ENCODE results near the gene G6PD. TPM values are rescaled to one million over a fixed set of nuclear protein-coding genes. Genes with fewer than 3 reads are reported as not detected.

The G6PD gene
- total and polyA plus RNA-seq, 2 of the 8 experiments (the other 6 are each of a cell fraction or from before 2014, with no cell fraction given), result 47.3 to 55.1 TPM

GRCh38 chrX:154507673-154508383 is 38.8 kb downstream of the G6PD start (continued):
- TF ChIP-seq RFX5 (IDR thresholded peaks at IDR 0.05; ENCODE audit: borderline replicate concordance, low read depth, low read length), result no peak
- TF ChIP-seq CTCF (IDR thresholded peaks at IDR 0.05; ENCODE audit: control extremely low read depth in 1 of 3, insufficient read depth in 1 of 3, low read depth in 1 of 3, low read length in 3 of 3), result no peak
- TF ChIP-seq TCF12 (IDR thresholded peaks at IDR 0.05; ENCODE audit: low read depth, low read length), result no peak

All from H1 (cell line).